GM12872 (cell line): Measurements from ENCODE around the gene VRK2.

Experiments
- TF ChIP-seq, protein P1 (sequence below): IDR thresholded peaks from 3 replicates; pipeline ENCODE4 v1.5.1; 2011; ENCODE audit warnings: low read depth, mild to moderate bottlenecking, low read length, moderate library complexity; ENCODE audit not compliant: insufficient read depth

VRK2 gene

DNA sequence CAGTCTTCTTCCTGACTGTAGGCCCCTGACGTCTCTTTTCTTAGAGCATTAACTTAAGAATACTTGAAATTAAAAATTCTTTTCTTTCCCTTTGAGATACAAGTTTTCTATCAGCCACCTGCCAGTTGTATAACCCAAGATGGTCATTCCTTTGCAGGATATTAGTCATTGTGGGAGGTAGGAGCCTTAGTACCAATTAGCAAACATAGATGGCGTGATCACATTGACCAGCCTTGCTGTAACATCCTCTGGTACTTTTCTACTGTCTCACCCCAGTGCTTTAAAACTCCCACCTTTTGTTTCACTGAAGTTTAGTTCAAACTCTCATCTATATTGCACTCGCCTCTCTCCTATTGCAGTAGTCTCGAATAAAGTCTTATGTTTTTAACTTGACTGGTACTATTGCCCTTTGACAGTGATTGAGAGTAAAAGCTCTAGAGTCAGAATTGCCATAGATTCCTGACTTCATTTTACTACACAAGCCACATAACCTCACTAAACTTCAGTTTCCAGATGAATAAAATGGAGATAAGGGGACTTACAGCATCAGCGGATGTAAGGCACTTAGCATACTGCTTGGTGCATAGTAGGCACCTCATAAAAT lies 74.1 kb downstream of the VRK2 start:
- TF ChIP-seq, protein P1, sequence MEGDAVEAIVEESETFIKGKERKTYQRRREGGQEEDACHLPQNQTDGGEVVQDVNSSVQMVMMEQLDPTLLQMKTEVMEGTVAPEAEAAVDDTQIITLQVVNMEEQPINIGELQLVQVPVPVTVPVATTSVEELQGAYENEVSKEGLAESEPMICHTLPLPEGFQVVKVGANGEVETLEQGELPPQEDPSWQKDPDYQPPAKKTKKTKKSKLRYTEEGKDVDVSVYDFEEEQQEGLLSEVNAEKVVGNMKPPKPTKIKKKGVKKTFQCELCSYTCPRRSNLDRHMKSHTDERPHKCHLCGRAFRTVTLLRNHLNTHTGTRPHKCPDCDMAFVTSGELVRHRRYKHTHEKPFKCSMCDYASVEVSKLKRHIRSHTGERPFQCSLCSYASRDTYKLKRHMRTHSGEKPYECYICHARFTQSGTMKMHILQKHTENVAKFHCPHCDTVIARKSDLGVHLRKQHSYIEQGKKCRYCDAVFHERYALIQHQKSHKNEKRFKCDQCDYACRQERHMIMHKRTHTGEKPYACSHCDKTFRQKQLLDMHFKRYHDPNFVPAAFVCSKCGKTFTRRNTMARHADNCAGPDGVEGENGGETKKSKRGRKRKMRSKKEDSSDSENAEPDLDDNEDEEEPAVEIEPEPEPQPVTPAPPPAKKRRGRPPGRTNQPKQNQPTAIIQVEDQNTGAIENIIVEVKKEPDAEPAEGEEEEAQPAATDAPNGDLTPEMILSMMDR: no peak

DNA sequence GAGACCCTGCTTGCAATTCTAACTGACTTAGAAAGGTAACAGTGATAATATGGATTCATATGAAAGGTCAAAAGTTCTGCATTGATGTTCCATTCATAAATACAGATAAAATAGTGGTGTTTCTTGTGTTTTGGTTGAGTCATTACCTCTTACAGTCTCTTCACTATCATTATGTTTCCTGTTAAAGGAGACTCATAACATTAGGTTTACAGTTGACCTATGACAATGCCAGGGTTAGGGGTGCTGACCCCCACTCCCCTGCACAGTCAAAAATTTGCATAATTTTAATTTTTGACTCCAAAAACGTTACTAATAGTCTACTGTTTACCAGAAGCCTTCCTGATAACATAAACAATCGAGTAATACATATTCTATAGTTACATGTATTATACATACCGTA lies 75.4 kb downstream of the VRK2 start:
- TF ChIP-seq, protein P1: no peak

DNA sequence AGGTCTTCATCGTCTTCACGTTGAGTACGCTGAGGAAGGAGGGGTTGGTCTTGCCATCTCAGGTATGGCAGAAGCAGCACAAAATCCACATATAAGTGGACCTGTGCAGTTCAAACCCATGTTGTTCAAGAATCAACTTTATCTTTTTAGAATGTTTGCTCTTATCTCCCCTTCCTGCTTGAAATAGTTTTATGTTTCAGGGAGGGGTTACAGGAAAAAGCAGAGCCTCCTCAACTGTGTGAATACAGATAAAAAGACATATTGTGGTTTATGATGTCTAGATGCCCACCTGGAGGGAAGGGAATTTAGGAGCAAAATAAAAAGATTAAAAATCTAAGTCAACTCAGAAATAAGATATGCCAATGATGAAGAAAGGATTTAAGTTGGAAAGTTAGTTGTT lies 75.9 kb downstream of the VRK2 start:
- TF ChIP-seq, protein P1: no peak

DNA sequence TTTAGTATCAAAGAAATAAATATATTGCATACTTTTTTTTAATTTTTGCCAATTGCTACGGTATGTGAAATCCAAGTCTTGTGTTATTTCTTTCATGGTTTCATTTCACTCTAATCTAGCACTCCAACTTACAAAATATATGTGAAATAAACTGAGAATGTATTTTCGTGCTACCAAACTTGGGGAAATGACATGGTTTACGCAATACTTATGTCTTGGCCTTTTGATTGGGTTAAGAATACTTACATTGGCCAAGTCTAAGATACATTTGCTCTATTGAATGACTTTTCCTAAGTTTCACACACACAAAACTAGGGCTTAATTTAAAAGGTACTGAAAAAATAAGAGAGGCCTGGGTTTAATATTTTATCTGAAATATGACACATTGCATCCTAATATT lies 80.5 kb downstream of the VRK2 start:
- TF ChIP-seq, protein P1: no peak

DNA sequence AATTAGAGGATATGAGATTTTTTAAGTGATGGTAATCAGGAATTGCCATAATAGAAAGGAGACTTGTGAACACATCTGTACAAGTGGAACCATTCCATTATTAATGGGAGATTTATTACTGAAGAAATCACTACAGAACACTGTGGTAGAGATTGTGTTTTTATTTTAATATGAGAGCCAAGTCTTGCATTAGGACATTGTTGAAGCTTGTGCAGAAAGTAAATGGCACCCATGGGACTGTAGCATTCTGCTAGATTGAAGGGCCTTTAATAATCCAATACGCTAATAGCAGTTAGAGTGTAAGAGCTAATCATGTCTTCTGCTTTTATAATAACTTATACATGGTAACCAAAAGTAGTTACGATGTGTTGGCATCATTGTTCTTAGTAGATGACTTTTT lies 83.6 kb downstream of the VRK2 start:
- TF ChIP-seq, protein P1: no peak

DNA sequence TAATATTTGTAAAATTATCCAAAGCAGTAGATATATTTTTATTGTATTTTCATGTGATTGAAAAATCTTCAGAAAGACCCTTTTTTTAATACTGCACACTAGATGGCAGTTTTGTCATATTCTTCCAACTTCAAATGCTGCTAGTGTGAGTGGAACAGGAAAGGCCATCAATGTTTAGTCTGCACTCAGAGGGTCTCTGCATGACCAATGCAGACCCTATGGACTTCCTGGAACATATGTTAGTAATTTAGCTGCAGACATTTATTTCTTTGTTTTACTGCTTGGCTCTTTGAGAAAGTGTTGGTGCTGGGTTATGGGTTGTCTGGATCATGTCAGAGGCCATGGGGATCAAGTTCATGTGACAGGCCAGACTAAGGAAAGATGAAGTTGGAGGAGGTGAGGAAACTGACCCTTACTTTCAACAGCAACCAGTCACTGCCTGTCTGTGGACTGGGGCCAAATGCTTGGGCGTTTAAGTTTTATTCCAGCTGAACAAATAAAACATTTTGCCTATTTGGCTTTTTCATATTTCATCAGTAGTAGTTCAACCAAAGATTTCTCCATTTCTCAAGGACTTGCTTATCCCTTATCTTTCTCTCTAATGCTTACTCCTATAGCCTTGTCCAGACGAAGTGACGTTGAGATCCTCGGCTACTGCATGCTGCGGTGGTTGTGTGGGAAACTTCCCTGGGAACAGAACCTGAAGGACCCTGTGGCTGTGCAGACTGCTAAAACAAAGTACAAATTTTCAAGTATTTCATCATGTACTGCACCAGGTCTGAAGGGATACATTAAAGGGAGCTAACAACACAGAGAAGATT lies 84.8 kb downstream of the VRK2 start:
- TF ChIP-seq, protein P1: no peak

DNA sequence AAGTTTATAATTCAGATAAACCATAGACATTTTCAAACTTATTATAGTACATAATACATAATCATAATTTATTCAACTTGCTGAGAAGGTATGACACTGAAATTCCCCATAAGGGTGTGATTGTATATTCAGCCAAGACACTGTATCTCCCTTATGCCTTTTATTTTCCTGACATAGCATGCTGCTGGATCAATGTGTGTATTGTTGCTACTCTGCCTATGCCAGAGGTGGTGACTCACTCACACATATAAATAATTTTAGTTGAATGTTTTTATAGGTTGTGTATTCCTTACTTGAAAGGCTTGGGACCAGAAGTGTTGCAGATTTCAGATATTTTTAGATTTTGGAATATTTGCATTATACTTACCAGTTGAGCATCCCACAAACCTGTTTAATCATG lies 86.8 kb downstream of the VRK2 start:
- TF ChIP-seq, protein P1: no peak
